HCT116 (cell line): ENCODE results near the gene SV2A. TPM values are rescaled to one million over a fixed set of nuclear protein-coding genes. Genes with fewer than 3 reads are reported as not detected.
A peak's percentile ranks its signal among the peaks of the same experiment; 100 is the strongest.

Experiments
- ATAC-seq: fragments of 200-7000 bp; cut with Tn5 transposase; 2 replicates; pipeline ENCODE4 v1.9.1; 2020; ENCODE audit warnings: mild to moderate bottlenecking, moderate library complexity
- BruUV-seq: library from RNA; stranded (reverse); fragments of 400-500 nt; replicated peaks from 2 replicates; lab custom pipeline; 2021; lab: Mats Ljungman, UMichigan
- CTCF ChIA-PET: fragments of 300-600 bp; sonication (Branson Sonifier 250); formaldehyde crosslinking; loops from one replicate; lab custom pipeline; 2021; ENCODE audit warnings: antibody characterized with exemption; lab: Charles Lee
- POLR2A ChIA-PET: fragments of 300-600, 350-600 bp; sonication (Branson Sonifier 250); formaldehyde crosslinking; loops from one replicate; lab custom pipeline; 2021; ENCODE audit warnings: antibody characterized with exemption; lab: Charles Lee
- RAD21 ChIA-PET, 2 experiments: fragments of 300-600 bp; sonication (Branson Sonifier 250); formaldehyde crosslinking; loops; one replicate each; lab custom pipeline; 2023; ENCODE audit warnings: low total read pairs in 2 of 2; ENCODE audit not compliant: uncharacterized antibody in 2 of 2, unreplicated experiment in 2 of 2, low non-redundant PET in 1 of 2; lab: Charles Lee
- DNase-seq: peaks from one replicate; pipeline ENCODE4 v3.0.0-alpha.2; 2010; ENCODE audit warnings: low read depth, low spot score
- H2AFZ ChIP-seq: fragments of 200-600 bp; shearing (Covaris generic), sonication (generic); 2 replicates; pipeline ENCODE4 v1.6.1; 2017; ENCODE audit warnings: low read depth, mixed run types, mixed read lengths, antibody characterized with exemption, low read length; ENCODE audit not compliant: poor library complexity, severe bottlenecking
- H3K27ac ChIP-seq: 2 replicates; pipeline ENCODE4 v1.5.1; 2012; ENCODE audit warnings: low read depth, low read length
- H3K27me3 ChIP-seq: fragments of 200-600 bp; sonication (generic); 2 replicates; pipeline ENCODE4 v1.6.1; 2016; ENCODE audit warnings: mixed run types, low read length, mixed read lengths; ENCODE audit not compliant: insufficient read depth
- H3K36me3 ChIP-seq, 2 experiments: fragments of 200-500 bp in 1 of 2; fragments of 200-600 bp in 1 of 2; sonication (Bioruptor generic) in 1 of 2; sonication (generic) in 1 of 2; 2 replicates each; pipeline versions ENCODE4 v1.5.1 to v1.6.1; 2014 to 2016; ENCODE audit warnings: low read length in 2 of 2, inconsistent platforms in 1 of 2, mixed read lengths in 1 of 2, mixed run types in 1 of 2; ENCODE audit not compliant: insufficient read depth in 2 of 2, control insufficient read depth in 1 of 2
- H3K4me1 ChIP-seq, 2 experiments: fragments of 200-600 bp in 1 of 2; sonication (generic) in 1 of 2; 2 replicates each; pipeline versions ENCODE4 v1.5.1 to v1.6.1; 2012 to 2017; ENCODE audit warnings: low read length in 2 of 2, inconsistent platforms in 1 of 2, mild to moderate bottlenecking in 1 of 2, mixed read lengths in 1 of 2, mixed run types in 1 of 2, moderate library complexity in 1 of 2; ENCODE audit not compliant: insufficient read depth in 2 of 2, control insufficient read depth in 1 of 2
- H3K4me2 ChIP-seq: fragments of 200-600 bp; sonication (generic); 2 replicates; pipeline ENCODE4 v1.6.1; 2017; ENCODE audit warnings: mixed run types, low read length, mixed read lengths
- H3K4me3 ChIP-seq, 2 experiments: fragments of 200-600 bp in 1 of 2; sonication (generic) in 1 of 2; replicated peaks in 1 of 2; 2 replicates each; pipeline ENCODE4 v1.5.1; 2011 to 2016; ENCODE audit warnings: low read length in 2 of 2, control low read depth in 1 of 2, low read depth in 1 of 2, mild to moderate bottlenecking in 1 of 2, mixed read lengths in 1 of 2, mixed run types in 1 of 2
- H3K79me2 ChIP-seq: fragments of 200-600 bp; sonication (generic); 2 replicates; pipeline ENCODE4 v1.6.1; 2017; ENCODE audit warnings: mild to moderate bottlenecking, mixed run types, low read length, moderate library complexity, mixed read lengths; ENCODE audit not compliant: insufficient read depth
- H3K9ac ChIP-seq: fragments of 200-600 bp; sonication (generic); 2 replicates; pipeline ENCODE4 v1.6.1; 2016; ENCODE audit warnings: low read length, mixed read lengths
- H3K9me2 ChIP-seq: fragments of 200-600 bp; sonication (generic), shearing (Covaris generic); 2 replicates; pipeline ENCODE4 v1.6.1; 2017; ENCODE audit warnings: mixed run types, mild to moderate bottlenecking, moderate library complexity; ENCODE audit not compliant: insufficient read depth
- H3K9me3 ChIP-seq, 2 experiments: fragments of 200-500 bp in 1 of 2; fragments of 200-600 bp in 1 of 2; sonication (Bioruptor generic) in 1 of 2; sonication (generic) in 1 of 2; 2 replicates each; pipeline ENCODE4 v1.6.1; 2014 to 2017; ENCODE audit warnings: low read length in 2 of 2, mixed read lengths in 2 of 2, inconsistent platforms in 1 of 2, low read depth in 1 of 2, mild to moderate bottlenecking in 1 of 2, mixed run types in 1 of 2, moderate library complexity in 1 of 2; ENCODE audit not compliant: control insufficient read depth in 1 of 2, insufficient read depth in 1 of 2
- H4K20me1 ChIP-seq: fragments of 200-600 bp; sonication (generic), shearing (Covaris generic); 2 replicates; pipeline ENCODE4 v1.6.1; 2017; ENCODE audit warnings: mixed run types, mild to moderate bottlenecking, moderate library complexity; ENCODE audit not compliant: insufficient read depth
- CEBPB ChIP-seq: IDR thresholded peaks from 2 replicates; pipeline ENCODE4 v1.6.1; 2012; ENCODE audit warnings: low read depth
- CTCF ChIP-seq, 3 experiments: fragments of 200-600 bp in 1 of 3; sonication (generic) in 1 of 3; IDR thresholded peaks in 2 of 3; conservative IDR thresholded peaks in 1 of 3; 2 replicates each; pipeline ENCODE4 v1.5.1; 2012 to 2017; ENCODE audit warnings: low read depth in 2 of 3, low read length in 2 of 3, antibody characterized with exemption in 1 of 3, borderline replicate concordance in 1 of 3, control low read depth in 1 of 3, mild to moderate bottlenecking in 1 of 3, mixed read lengths in 1 of 3, mixed run types in 1 of 3, moderate library complexity in 1 of 3; ENCODE audit not compliant: insufficient read depth in 1 of 3
- EGR1 ChIP-seq: IDR thresholded peaks from 2 replicates; pipeline ENCODE4 v1.6.1; 2012; ENCODE audit warnings: low read depth
- ELF1 ChIP-seq: IDR thresholded peaks from 2 replicates; pipeline ENCODE4 v1.6.1; 2012; ENCODE audit warnings: low read depth, borderline replicate concordance
- EZH2 ChIP-seq: fragments of 200-600 bp; sonication (generic); IDR thresholded peaks from 2 replicates; pipeline ENCODE4 v1.6.1; 2017; ENCODE audit warnings: antibody characterized with exemption, mixed run types
- EZH2phosphoT487 ChIP-seq: fragments of 200-600 bp; IDR thresholded peaks from 2 replicates; pipeline ENCODE4 v1.6.1; 2018; ENCODE audit warnings: antibody characterized with exemption, borderline replicate concordance
- FOSL1 ChIP-seq: IDR thresholded peaks from 2 replicates; pipeline ENCODE4 v1.6.1; 2012; ENCODE audit warnings: low read depth
- JUND ChIP-seq: IDR thresholded peaks from 2 replicates; pipeline ENCODE4 v1.6.1; 2012
- MAX ChIP-seq: IDR thresholded peaks from 2 replicates; pipeline ENCODE4 v1.6.1; 2012
- POLR2A ChIP-seq: IDR thresholded peaks from 2 replicates; pipeline ENCODE4 v1.7.0; 2011; ENCODE audit warnings: borderline replicate concordance; ENCODE audit not compliant: insufficient read depth, insufficient read length; ENCODE audit errors: extremely low read depth
- POLR2AphosphoS5 ChIP-seq: IDR thresholded peaks from 2 replicates; pipeline ENCODE4 v1.6.1; 2011; ENCODE audit warnings: mild to moderate bottlenecking, low read depth, low read length, moderate library complexity
- RAD21 ChIP-seq: IDR thresholded peaks from 2 replicates; pipeline ENCODE4 v1.6.1; 2012; ENCODE audit warnings: low read depth, mild to moderate bottlenecking
- REST ChIP-seq: IDR thresholded peaks from 2 replicates; pipeline ENCODE4 v1.6.1; 2012; ENCODE audit warnings: low read depth
- SIN3A ChIP-seq: IDR thresholded peaks from 2 replicates; pipeline ENCODE4 v1.6.1; 2012; ENCODE audit warnings: low read depth
- SP1 ChIP-seq: IDR thresholded peaks from 2 replicates; pipeline ENCODE4 v1.6.1; 2012; ENCODE audit warnings: low read depth
- SRF ChIP-seq: IDR thresholded peaks from 2 replicates; pipeline ENCODE4 v1.6.1; 2012; ENCODE audit warnings: low read depth
- YY1 ChIP-seq: IDR thresholded peaks from 2 replicates; pipeline ENCODE4 v1.6.1; 2011; ENCODE audit warnings: low read length, low read depth, moderate library complexity, mild to moderate bottlenecking; ENCODE audit not compliant: insufficient replicate concordance; ENCODE audit errors: extremely low read depth
- ZFX ChIP-seq: fragments of 450-650 bp; IDR thresholded peaks from 2 replicates; pipeline ENCODE4 v1.6.1; 2017
- ZNF274 ChIP-seq: fragments of 200-500 bp; sonication (Bioruptor generic); IDR thresholded peaks from 2 replicates; pipeline ENCODE4 v1.6.1; 2014; ENCODE audit warnings: mild to moderate bottlenecking, low read depth, low read length, inconsistent platforms
- intact Hi-C: fragments of 100-400 bp; cut with micrococcal nuclease; formaldehyde crosslinking; loops from 2 replicates; pipeline ENCODE4 v1.10.0; 2022
- total RNA-seq: library from RNA; stranded (reverse); gene quantifications from one replicate; pipeline ENCODE4 v1.2.1, GENCODE V29; 2021; ENCODE audit not compliant: unreplicated experiment

SV2A gene
- total RNA-seq, 1 experiment from 2014 or later: 0.15 TPM

- ATAC-seq: no peak
- intact Hi-C loops: no loop called here
- BruUV-seq: no TSS peak
These were observed 22.8 kb upstream of the SV2A start for GRCh38 chr1:149940427-149940826.

More at GRCh38 chr1:149940427-149940826, 22.8 kb upstream of the SV2A start:
- Histone ChIP-seq H2AFZ (no peak overlapping the region), H3K27ac (peak overlapping the region; percentile 89), H3K4me3 (no peak overlapping the region), H3K4me2 (peak overlapping the region; percentile 90), H4K20me1 (no peaks in the 10 kb centered on the region), H3K27me3 (no peaks in the 10 kb centered on the region), H3K4me1 (peaks cover 39 to 66% of the 10 kb centered on the region in 2 experiments), H3K9me2 (no peaks in the 10 kb centered on the region), H3K79me2 (no peaks in the 10 kb centered on the region), H3K9ac (peak overlapping the region; percentile 67), H3K36me3 (peaks cover 4 to 5% of the 10 kb centered on the region in 2 experiments; a peak in 2 of 4 replicates), H3K9me3 (no peaks in the 10 kb centered on the region)
- RAD21 ChIA-PET: no interaction called here
- no peak for TF ChIP-seq MAX
- TF ChIP-seq CEBPB: no peak
- TF ChIP-seq POLR2A: no peak
- no peak for TF ChIP-seq EZH2phosphoT487
- no peak for TF ChIP-seq SIN3A
- TF ChIP-seq JUND: no peak
- TF ChIP-seq RAD21: no peak
- no peak for TF ChIP-seq ZFX
- no peak for TF ChIP-seq ELF1
- no peak for TF ChIP-seq SP1
- TF ChIP-seq CTCF (IDR thresholded peaks at IDR 0.05 in 2 of 3, conservative IDR thresholded peaks at IDR 0.05 in 1 of 3; ENCODE audit: borderline replicate concordance in 1 of 3, insufficient read depth in 1 of 3, low read depth in 2 of 3, low read length in 2 of 3): no peak
- no peak for TF ChIP-seq POLR2AphosphoS5
- no peak for TF ChIP-seq SRF
- TF ChIP-seq ZNF274: no peak
- TF ChIP-seq YY1: no peak
- TF ChIP-seq FOSL1: no peak
- TF ChIP-seq REST: no peak
- no peak for TF ChIP-seq EZH2
- no peak for TF ChIP-seq EGR1
- POLR2A ChIA-PET: interaction anchor here (1.4 to 4.2 kb wide), 3 partner anchors 12 to 70 kb away, joined by 4 to 23 read pairs (median 11); partner anchors contain the start of gene OTUD7B
- DNase-seq: no peak
- CTCF ChIA-PET: interaction anchor here (1.1 to 1.4 kb wide), 2 partner anchors 22 to 53 kb away, joined by 4 read pairs; a partner anchor contains a TSS
